Lung (tissue), 12 donors: ENCODE measurements around the gene CEP85L. TPM values are rescaled to one million over a fixed set of nuclear protein-coding genes. Genes with fewer than 3 reads are reported as not detected.

ENCODE experiments used
- ATAC-seq: fragments of 200-7000 bp; cut with Tn5 transposase; one replicate; pipeline ENCODE4 v1.9.1; 2020; ENCODE audit warnings: moderate number of reproducible peaks; ENCODE audit not compliant: insufficient read depth, low FRiP score
- DNase-seq, 3 donors: peaks; one replicate each; pipeline ENCODE4 v3.0.0-alpha.2; 2013 to 2017
- H3K27ac ChIP-seq, 2 donors: one replicate each; pipeline ENCODE4 v1.5.1; 2013; ENCODE audit warnings: mild to moderate bottlenecking in 2 of 2, moderate library complexity in 2 of 2, control low read depth in 1 of 2, inconsistent platforms in 1 of 2, low read depth in 1 of 2, low read length in 1 of 2
- H3K27me3 ChIP-seq, 3 donors: one replicate each; pipeline ENCODE4 v1.5.1; 2013; ENCODE audit warnings: low read length in 2 of 3; ENCODE audit not compliant: control insufficient read depth in 3 of 3, insufficient read depth in 3 of 3
- H3K36me3 ChIP-seq, 4 donors: one replicate each; pipeline ENCODE4 v1.5.1; 2013; ENCODE audit warnings: low read length in 4 of 4, mild to moderate bottlenecking in 1 of 4, moderate library complexity in 1 of 4; ENCODE audit not compliant: control insufficient read depth in 4 of 4, insufficient read depth in 4 of 4
- H3K4me1 ChIP-seq, 5 donors: one replicate each; pipeline ENCODE4 v1.5.1; 2013; ENCODE audit warnings: low read length in 5 of 5, mild to moderate bottlenecking in 2 of 5, moderate library complexity in 1 of 5; ENCODE audit not compliant: control insufficient read depth in 5 of 5, insufficient read depth in 5 of 5
- H3K4me3 ChIP-seq: one replicate; pipeline ENCODE4 v1.5.1; 2013; ENCODE audit warnings: mild to moderate bottlenecking, control low read depth, moderate library complexity
- H3K9ac ChIP-seq, 2 donors: one replicate each; pipeline ENCODE4 v1.5.1; 2013; ENCODE audit warnings: low read length in 2 of 2, control low read depth in 1 of 2; ENCODE audit not compliant: insufficient read depth in 1 of 2
- H3K9me3 ChIP-seq, 4 donors: one replicate each; pipeline ENCODE4 v1.5.1; 2013; ENCODE audit warnings: low read length in 3 of 4, mild to moderate bottlenecking in 1 of 4, moderate library complexity in 1 of 4; ENCODE audit not compliant: control insufficient read depth in 4 of 4, insufficient read depth in 3 of 4
- WGBS, 2 donors: extraction: QIAGEN DNeasy Blood & Tissue Kit; methylation state at CpG; one replicate each; pipeline ENCODE4 v1.1.7; 2013; 5-methylcytosine and 5-hydroxymethylcytosine counted together
- polyA plus RNA-seq, 2 donors: library from polyadenylated mRNA; stranded (reverse); fragments of 200-250 nt; gene quantifications; one replicate each; pipeline ENCODE4 v1.2.1, GENCODE V29; 2013
- total RNA-seq, 2 donors: library from RNA; depleted of rRNA in 1 of 2; stranded (reverse); fragments of >200 nt in 1 of 2; gene quantifications; one replicate each; pipeline ENCODE4 v1.2.1, GENCODE V29; 2014 to 2021
- TF ChIP-seq, protein P1 (sequence below): IDR thresholded peaks from 2 replicates; pipeline ENCODE4 v1.5.1; 2012; ENCODE audit warnings: mild to moderate bottlenecking; ENCODE audit errors: control extremely low read depth, extremely low read depth
- donor health status: control.
- donor health status: control.
- donor health status: Bipolar disorder and iron deficiency.
- donor health status: healthy.
- donor health status: DM: yes; HTN: yes; CAD: no.

Gene CEP85L
- total and polyA plus RNA-seq, 4 donors, result 1.3 to 40.8 (median 7.1) TPM

DNA sequence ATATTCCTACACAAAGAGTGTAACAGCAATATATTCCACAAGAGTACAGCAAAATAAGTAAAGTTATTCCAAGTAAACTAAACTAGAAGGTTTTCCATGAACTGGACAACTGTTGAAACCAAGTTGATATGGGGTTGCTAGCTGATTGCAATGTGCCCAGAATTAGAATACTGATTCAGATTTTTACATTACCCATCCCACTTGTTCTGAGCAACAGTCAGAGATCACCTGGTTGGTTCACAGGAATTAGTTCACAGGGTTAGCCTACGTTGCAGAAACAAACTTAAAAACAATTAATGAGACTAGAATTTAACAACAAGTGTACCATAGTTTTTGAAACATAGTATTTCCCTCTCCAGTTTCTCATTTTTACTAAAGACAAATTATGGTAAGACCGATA lies 49.1 kb downstream of the CEP85L start:
- Histone ChIP-seq H3K9ac (no peak overlapping the region), H3K4me3 (no peak overlapping the region), H3K27me3 (no peaks in the 10 kb centered on the region), H3K4me1 (peaks cover 0 to 8% (median 0%) of the 10 kb centered on the region in 5 donors), H3K36me3 (peaks cover 0 to 7% (median 0%) of the 10 kb centered on the region in 4 donors), H3K27ac (no peak overlapping the region), H3K9me3 (no peaks in the 10 kb centered on the region)
- DNase-seq (no peak), ATAC-seq (no peak)
- 95 to 97% methylated on average over 2 of the region's 2 CpGs for WGBS, 2 donors
- TF ChIP-seq, protein P1, sequence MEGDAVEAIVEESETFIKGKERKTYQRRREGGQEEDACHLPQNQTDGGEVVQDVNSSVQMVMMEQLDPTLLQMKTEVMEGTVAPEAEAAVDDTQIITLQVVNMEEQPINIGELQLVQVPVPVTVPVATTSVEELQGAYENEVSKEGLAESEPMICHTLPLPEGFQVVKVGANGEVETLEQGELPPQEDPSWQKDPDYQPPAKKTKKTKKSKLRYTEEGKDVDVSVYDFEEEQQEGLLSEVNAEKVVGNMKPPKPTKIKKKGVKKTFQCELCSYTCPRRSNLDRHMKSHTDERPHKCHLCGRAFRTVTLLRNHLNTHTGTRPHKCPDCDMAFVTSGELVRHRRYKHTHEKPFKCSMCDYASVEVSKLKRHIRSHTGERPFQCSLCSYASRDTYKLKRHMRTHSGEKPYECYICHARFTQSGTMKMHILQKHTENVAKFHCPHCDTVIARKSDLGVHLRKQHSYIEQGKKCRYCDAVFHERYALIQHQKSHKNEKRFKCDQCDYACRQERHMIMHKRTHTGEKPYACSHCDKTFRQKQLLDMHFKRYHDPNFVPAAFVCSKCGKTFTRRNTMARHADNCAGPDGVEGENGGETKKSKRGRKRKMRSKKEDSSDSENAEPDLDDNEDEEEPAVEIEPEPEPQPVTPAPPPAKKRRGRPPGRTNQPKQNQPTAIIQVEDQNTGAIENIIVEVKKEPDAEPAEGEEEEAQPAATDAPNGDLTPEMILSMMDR, result no peak

DNA sequence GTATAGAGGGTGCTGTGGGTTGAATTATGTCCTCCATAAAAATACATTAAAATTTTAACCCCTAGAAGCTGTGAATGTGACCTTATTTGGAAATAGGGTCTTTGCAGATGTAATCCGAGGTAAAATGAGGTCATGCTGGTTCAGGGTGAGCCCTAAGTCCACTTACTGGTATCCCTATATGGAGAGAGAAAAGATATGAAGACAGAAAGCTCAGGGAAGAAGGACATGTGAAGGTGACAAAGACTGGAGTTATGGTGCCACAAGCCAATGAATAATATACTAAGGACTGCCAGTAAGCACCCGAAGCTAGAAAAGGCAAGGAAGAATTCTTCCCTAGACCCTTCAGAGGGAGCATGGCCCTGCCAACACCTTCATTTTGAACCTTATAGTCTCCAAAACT lies 53.1 kb downstream of the CEP85L start:
- Histone ChIP-seq H3K9me3 (no peaks in the 10 kb centered on the region), H3K27me3 (no peaks in the 10 kb centered on the region), H3K36me3 (peaks cover 0 to 6% (median 1%) of the 10 kb centered on the region in 4 donors), H3K9ac (no peak overlapping the region), H3K4me3 (no peak overlapping the region), H3K4me1 (peaks cover 0 to 8% (median 0%) of the 10 kb centered on the region in 5 donors), H3K27ac (peak overlapping the region in 1 of 2 donors; percentile 21)
- DNase-seq, result no peak
- no peak for ATAC-seq
- TF ChIP-seq, protein P1, result no peak
- 88 to 94% methylated on average over 2 of the region's 2 CpGs for WGBS, 2 donors

DNA sequence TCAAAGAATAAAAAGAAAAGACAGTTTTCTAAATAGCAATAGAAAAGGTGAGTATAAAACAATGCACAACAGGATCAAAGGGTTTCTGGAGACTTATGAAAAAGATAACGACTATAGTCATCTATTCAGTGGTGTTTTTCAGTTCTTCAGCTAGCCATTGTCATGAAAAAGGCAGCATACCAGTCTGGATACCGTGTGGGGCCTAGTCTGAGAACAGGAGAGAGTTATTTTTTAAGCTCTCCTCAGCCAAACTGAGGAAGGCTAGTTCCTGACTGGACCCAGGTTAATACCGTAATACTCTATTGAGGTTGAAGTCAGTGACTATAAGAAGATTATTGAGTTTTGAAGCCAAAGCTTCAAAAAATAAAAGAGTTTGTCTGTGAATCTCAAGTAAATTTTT lies 53.8 kb downstream of the CEP85L start:
- Histone ChIP-seq H3K4me1 (peaks cover 0 to 8% (median 0%) of the 10 kb centered on the region in 5 donors), H3K4me3 (no peak overlapping the region), H3K9me3 (no peaks in the 10 kb centered on the region), H3K27ac (no peak overlapping the region), H3K36me3 (peaks cover 0 to 2% (median 0%) of the 10 kb centered on the region in 4 donors), H3K9ac (no peak overlapping the region), H3K27me3 (no peaks in the 10 kb centered on the region)
- WGBS, 2 donors, result 81 to 83% methylated on average over 3 of the region's 3 CpGs
- DNase-seq (no peak), ATAC-seq (no peak)
- TF ChIP-seq, protein P1, result no peak

DNA sequence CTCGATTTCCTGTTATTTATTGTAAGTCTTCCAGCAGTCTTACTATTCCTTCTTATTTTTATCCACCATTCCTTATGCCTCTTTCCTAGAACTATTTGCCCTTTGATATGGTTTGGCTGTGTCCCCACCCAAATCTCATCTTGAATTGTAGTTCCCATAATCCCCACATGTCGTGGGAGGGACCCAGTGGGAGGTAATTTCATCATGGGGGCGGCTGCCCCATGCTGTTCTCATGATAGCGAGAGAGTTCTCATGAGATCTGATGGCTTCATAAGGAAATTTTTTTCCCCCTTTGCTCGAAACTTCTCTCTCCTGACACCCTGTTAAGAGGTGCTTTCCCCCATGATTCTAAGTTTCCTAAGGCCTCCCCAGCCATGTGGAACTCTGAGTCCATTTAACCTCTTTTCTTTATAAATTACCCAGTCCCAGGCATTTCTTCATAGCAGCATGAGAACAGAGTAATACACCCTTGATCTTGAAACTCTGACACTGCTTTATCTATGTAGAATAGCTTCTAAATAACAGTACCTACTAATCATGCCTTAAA lies 54.5 kb downstream of the CEP85L start:
- no peak for DNase-seq
- 93 to 95% methylated on average over 5 of the region's 5 CpGs for WGBS, 2 donors

More for the DNA sequence above, 54.5 kb downstream of the CEP85L start:
- ATAC-seq, result no peak
- H3K36me3 ChIP-seq, result peaks cover 0 to 2% (median 0%) of the 10 kb centered on the region in 4 donors
- TF ChIP-seq, protein P1, result no peak
- no peak overlapping the region for H3K9ac ChIP-seq
- H3K9me3 ChIP-seq, result no peaks in the 10 kb centered on the region
- H3K4me3 ChIP-seq, result no peak overlapping the region
- peaks cover 0 to 6% (median 0%) of the 10 kb centered on the region in 5 donors for H3K4me1 ChIP-seq
- H3K27me3 ChIP-seq, result no peaks in the 10 kb centered on the region
- no peak overlapping the region for H3K27ac ChIP-seq
